Osteoblast (primary cell): ENCODE data around the gene BTC. TPM values are rescaled to one million over a fixed set of nuclear protein-coding genes. Genes with fewer than 3 reads are reported as not detected.
"Not testable (repeated sequence)": the region's sequence is repeated elsewhere in the genome, so short reads cannot be mapped to it uniquely, and the experiment has no call there.

ENCODE experiments used
- DNase-seq: peaks from one replicate; pipeline ENCODE4 v3.0.0; 2011; ENCODE audit warnings: low spot score, mixed read lengths; ENCODE audit not compliant: insufficient read length; ENCODE audit errors: missing footprints
- H2AFZ ChIP-seq: 2 replicates; pipeline ENCODE4 v1.6.0; 2011; ENCODE audit warnings: mild to moderate bottlenecking, low read length
- H3K27ac ChIP-seq: 2 replicates; pipeline ENCODE4 v1.5.1; 2011; ENCODE audit warnings: mild to moderate bottlenecking, low read depth, low read length, moderate library complexity
- H3K27me3 ChIP-seq: 2 replicates; pipeline ENCODE4 v1.6.0; 2012; ENCODE audit warnings: mild to moderate bottlenecking, control low read depth, inconsistent platforms, low read length, moderate library complexity; ENCODE audit not compliant: insufficient read depth
- H3K36me3 ChIP-seq: 2 replicates; pipeline ENCODE4 v1.5.1; 2011; ENCODE audit warnings: mild to moderate bottlenecking, low read length, control low read depth, moderate library complexity; ENCODE audit not compliant: insufficient read depth
- H3K4me1 ChIP-seq: 2 replicates; pipeline ENCODE4 v1.5.1; 2011; ENCODE audit warnings: mild to moderate bottlenecking, low read length, control low read depth, moderate library complexity; ENCODE audit not compliant: insufficient read depth
- H3K4me2 ChIP-seq: 2 replicates; pipeline ENCODE4 v1.6.0; 2011; ENCODE audit warnings: mild to moderate bottlenecking, low read length; ENCODE audit not compliant: insufficient read depth
- H3K4me3 ChIP-seq: fragments of 200-600 bp; sonication (generic); 3 replicates; pipeline ENCODE4 v1.5.1; 2012; ENCODE audit warnings: mild to moderate bottlenecking, low read length, inconsistent platforms; ENCODE audit not compliant: insufficient read depth
- H3K79me2 ChIP-seq: 2 replicates; pipeline ENCODE4 v1.6.0; 2012; ENCODE audit warnings: mild to moderate bottlenecking, low read length, control low read depth, inconsistent platforms; ENCODE audit not compliant: insufficient read depth
- H3K9me3 ChIP-seq: 2 replicates; pipeline ENCODE4 v1.5.1; 2011; ENCODE audit warnings: low read depth, low read length, control low read depth
- H4K20me1 ChIP-seq: 2 replicates; pipeline ENCODE4 v1.6.0; 2012; ENCODE audit warnings: mild to moderate bottlenecking, low read length, control low read depth; ENCODE audit not compliant: insufficient read depth
- total RNA-seq: library from RNA; depleted of rRNA; stranded (reverse); fragments of >200 nt; gene quantifications from 2 replicates; pipeline ENCODE4 v1.2.3, GENCODE V29; 2012
- TF ChIP-seq, protein P1 (sequence below): IDR thresholded peaks from 2 replicates; pipeline ENCODE4 v1.5.1; 2011; ENCODE audit warnings: mild to moderate bottlenecking, low read depth, low read length, moderate library complexity; ENCODE audit errors: extremely low read depth

BTC gene
- total RNA-seq, 1 donor, result 0.36 TPM

DNA sequence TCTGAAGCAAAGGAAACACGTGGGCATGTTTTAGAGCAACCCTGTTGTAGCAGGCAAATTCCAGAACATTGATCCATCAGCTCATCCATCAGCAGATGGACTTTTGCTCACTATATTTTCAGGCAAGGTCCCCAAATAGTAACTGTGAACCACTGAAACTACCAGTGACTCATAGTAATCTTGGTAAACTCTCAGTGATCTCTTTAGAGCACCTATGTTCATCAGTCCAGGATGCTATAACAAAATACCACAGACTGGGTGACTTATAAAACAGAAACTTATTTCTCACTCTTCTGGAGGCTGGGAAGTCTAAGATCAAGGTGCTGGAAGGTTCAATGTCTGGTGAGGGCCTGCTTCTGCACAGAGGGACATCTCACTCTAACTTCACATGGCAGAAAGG is 28.9 kb upstream of the BTC start:
- Histone ChIP-seq H3K9me3 (no peaks in the 10 kb centered on the region), H3K79me2 (no peaks in the 10 kb centered on the region), H4K20me1 (no peaks in the 10 kb centered on the region), H3K27me3 (no peaks in the 10 kb centered on the region), H3K4me1 (no peaks in the 10 kb centered on the region), H3K4me3 (no peak overlapping the region), H3K36me3 (no peaks in the 10 kb centered on the region), H3K4me2 (no peak overlapping the region), H3K27ac (no peak overlapping the region), H2AFZ (no peak overlapping the region)
- DNase-seq, result no peak
- TF ChIP-seq, protein P1, sequence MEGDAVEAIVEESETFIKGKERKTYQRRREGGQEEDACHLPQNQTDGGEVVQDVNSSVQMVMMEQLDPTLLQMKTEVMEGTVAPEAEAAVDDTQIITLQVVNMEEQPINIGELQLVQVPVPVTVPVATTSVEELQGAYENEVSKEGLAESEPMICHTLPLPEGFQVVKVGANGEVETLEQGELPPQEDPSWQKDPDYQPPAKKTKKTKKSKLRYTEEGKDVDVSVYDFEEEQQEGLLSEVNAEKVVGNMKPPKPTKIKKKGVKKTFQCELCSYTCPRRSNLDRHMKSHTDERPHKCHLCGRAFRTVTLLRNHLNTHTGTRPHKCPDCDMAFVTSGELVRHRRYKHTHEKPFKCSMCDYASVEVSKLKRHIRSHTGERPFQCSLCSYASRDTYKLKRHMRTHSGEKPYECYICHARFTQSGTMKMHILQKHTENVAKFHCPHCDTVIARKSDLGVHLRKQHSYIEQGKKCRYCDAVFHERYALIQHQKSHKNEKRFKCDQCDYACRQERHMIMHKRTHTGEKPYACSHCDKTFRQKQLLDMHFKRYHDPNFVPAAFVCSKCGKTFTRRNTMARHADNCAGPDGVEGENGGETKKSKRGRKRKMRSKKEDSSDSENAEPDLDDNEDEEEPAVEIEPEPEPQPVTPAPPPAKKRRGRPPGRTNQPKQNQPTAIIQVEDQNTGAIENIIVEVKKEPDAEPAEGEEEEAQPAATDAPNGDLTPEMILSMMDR, result no peak

DNA sequence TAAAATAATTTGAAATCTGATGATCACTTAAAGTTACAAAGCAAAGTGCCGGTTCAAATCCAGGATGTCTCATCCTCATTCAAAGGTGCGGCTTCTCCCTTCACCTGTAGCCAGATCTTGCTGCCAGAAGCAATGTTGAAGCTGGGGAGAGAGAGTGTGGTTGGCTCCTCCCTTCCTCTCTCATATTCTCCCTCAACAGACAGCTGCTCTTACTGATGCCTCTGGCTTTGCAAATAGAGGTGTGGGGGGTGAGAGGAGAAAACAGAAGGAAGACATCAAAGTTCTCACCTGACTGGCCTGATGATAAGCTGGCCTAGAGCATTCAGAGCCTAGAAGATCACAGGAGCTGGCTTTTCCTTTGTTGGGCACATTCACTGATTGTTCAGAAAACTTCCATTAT is 28.3 kb upstream of the BTC start:
- Histone ChIP-seq H3K4me3 (no peak overlapping the region), H3K27me3 (no peaks in the 10 kb centered on the region), H3K36me3 (no peaks in the 10 kb centered on the region), H4K20me1 (no peaks in the 10 kb centered on the region), H3K79me2 (no peaks in the 10 kb centered on the region), H2AFZ (no peak overlapping the region), H3K27ac (no peak overlapping the region), H3K4me1 (no peaks in the 10 kb centered on the region), H3K9me3 (no peaks in the 10 kb centered on the region), H3K4me2 (no peak overlapping the region)
- DNase-seq, result no peak
- TF ChIP-seq, protein P1, result no peak

- Histone ChIP-seq H3K27ac (no peak overlapping the region), H3K9me3 (no peaks in the 10 kb centered on the region), H3K27me3 (no peaks in the 10 kb centered on the region), H3K79me2 (no peaks in the 10 kb centered on the region), H3K4me2 (no peak overlapping the region), H2AFZ (no peak overlapping the region), H4K20me1 (no peaks in the 10 kb centered on the region), H3K4me1 (no peaks in the 10 kb centered on the region), H3K36me3 (no peaks in the 10 kb centered on the region), H3K4me3 (no peak overlapping the region)
- TF ChIP-seq, protein P1, result no peak
- DNase-seq, result no peak
Observed at GRCh38 chr4:74821541-74821940, 27.2 kb upstream of the BTC start.

DNA sequence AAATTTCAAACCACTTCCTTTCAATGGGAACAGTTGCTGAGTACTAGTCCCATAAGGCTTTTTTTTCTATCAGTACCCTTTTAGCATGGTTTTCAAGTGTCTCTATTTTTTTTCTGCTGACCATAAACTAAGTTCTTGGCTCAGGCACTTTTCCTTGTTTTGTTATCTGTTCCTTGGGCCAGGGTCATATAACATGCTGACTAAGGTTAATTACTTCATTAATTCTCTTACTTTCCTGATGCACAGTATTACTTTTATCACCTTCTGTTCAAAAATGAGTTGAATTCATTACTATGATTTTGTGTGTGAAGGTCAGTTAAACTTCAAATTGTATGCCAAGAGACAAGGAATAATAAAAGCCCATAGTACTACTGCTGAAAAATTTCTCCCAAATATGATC is 19.7 kb upstream of the BTC start:
- Histone ChIP-seq H3K4me3 (no peak overlapping the region), H3K4me1 (no peaks in the 10 kb centered on the region), H3K9me3 (no peaks in the 10 kb centered on the region), H3K27me3 (no peaks in the 10 kb centered on the region), H3K27ac (no peak overlapping the region), H3K4me2 (no peak overlapping the region), H3K36me3 (no peaks in the 10 kb centered on the region), H4K20me1 (no peaks in the 10 kb centered on the region), H2AFZ (no peak overlapping the region), H3K79me2 (no peaks in the 10 kb centered on the region)
- TF ChIP-seq, protein P1, result no peak
- DNase-seq, result no peak

DNA sequence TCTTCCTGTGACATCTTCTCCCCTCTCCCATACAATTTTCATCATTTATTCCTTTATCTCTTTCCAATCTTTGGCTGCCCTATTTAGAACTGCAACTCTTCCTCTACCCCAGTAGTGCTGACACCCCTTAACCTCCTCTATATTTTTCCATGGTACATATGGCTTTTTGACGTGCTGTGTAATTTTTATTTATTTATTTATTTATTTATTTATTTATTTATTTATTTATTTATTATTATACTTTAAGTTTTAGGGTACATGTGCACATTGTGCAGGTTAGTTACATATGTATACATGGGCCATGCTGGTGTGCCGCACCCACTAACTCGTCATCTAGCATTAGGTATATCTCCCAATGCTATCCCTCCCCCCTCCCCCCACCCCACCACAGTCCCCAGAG is 17.7 kb upstream of the BTC start:
- not testable (repeated sequence) for H3K4me3 ChIP-seq, H2AFZ ChIP-seq, H3K27me3 ChIP-seq, DNase-seq, H3K9me3 ChIP-seq, H3K27ac ChIP-seq, H3K4me1 ChIP-seq, H3K36me3 ChIP-seq, H3K4me2 ChIP-seq, H3K79me2 ChIP-seq, H4K20me1 ChIP-seq
